Esophagus squamous epithelium (tissue), 5 donors: Measurements from ENCODE around the gene THADA. TPM values are rescaled to one million over a fixed set of nuclear protein-coding genes. Genes with fewer than 3 reads are reported as not detected.
A peak's percentile ranks its signal among the peaks of the same experiment; 100 is the strongest.

ENCODE experiments used
- DNase-seq: peaks from one replicate; lab custom pipeline; 2025; lab: John Stamatoyannopoulos, UW
- H3K27ac ChIP-seq, 4 donors: fragments of 200-600 bp; sonication (generic); one replicate each; pipeline ENCODE4 v1.5.1; 2016 to 2019; ENCODE audit warnings: mild to moderate bottlenecking in 1 of 4
- H3K27me3 ChIP-seq, 4 donors: fragments of 200-600 bp; sonication (generic); 1 replicate in 3 of 4; 2 replicates in 1 of 4; pipeline versions ENCODE4 v1.5.1 to v1.6.0; 2017 to 2021; ENCODE audit warnings: antibody characterized with exemption in 1 of 4
- H3K36me3 ChIP-seq, 3 donors: fragments of 200-600 bp; sonication (generic); one replicate each; pipeline ENCODE4 v1.5.1; 2016 to 2019
- H3K4me1 ChIP-seq, 3 donors: fragments of 200-600 bp; sonication (generic); one replicate each; pipeline ENCODE4 v1.5.1; 2017 to 2019
- H3K4me3 ChIP-seq, 4 donors: fragments of 200-600 bp; sonication (generic); 1 replicate in 3 of 4; 2 replicates in 1 of 4; pipeline ENCODE4 v1.5.1; 2016 to 2019; ENCODE audit warnings: mild to moderate bottlenecking in 2 of 4, moderate library complexity in 1 of 4
- H3K9me3 ChIP-seq, 3 donors: fragments of 200-600 bp; sonication (generic); one replicate each; pipeline ENCODE4 v1.5.1; 2016 to 2019
- POLR2A ChIP-seq, 4 donors: fragments of 450-650 bp; IDR thresholded peaks; one replicate each; pipeline ENCODE4 v1.6.1; 2017; ENCODE audit warnings: antibody characterized with exemption in 4 of 4, mild to moderate bottlenecking in 4 of 4, moderate library complexity in 3 of 4
- WGBS, 2 donors: methylation state at CpG; one replicate each; pipeline ENCODE4 v1.1.5; 2018; 5-methylcytosine and 5-hydroxymethylcytosine counted together
- intact Hi-C: fragments of 100-400 bp; cut with DNase I; formaldehyde crosslinking; loops from one replicate; pipeline ENCODE4 v1.15.0; 2022
- total RNA-seq, 4 donors: library from RNA; depleted of rRNA; stranded (reverse); fragments of >200 nt; gene quantifications; one replicate each; pipeline ENCODE4 v1.1.0, GENCODE V29; 2016
- TF ChIP-seq, protein P1 (sequence below), 6 experiments: fragments of 450-650 bp in 4 of 6; fragments of 200-600 bp in 2 of 6; sonication (generic) in 2 of 6; IDR thresholded peaks; one replicate each; pipeline ENCODE4 v1.5.1; 2016 to 2019; ENCODE audit warnings: antibody characterized with exemption in 6 of 6, mild to moderate bottlenecking in 4 of 6, moderate library complexity in 4 of 6
- donor health status: DM: yes; HTN: yes; CAD: no.

THADA gene
- total RNA-seq, 4 donors from 2014 or later: 14.0 to 32.2 (median 21.0) TPM

DNA sequence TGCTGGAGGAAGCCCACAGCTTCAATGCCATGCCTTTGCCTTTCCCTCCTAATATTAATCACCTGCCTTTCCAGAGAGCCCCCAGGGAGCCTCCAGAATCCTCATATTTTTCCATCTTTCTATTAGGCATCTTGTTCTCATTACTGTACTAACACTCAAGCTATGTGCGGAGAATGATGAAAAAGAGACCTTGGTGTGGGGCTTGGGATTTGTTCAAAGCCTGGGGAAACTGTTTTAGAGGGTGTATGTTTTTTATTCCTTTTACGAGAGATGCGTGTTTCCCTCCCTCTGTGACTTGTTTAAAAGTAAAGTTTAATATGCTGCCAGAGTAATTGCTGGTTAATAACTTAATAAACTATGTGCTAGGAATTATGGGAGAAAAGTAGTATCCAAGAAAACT, 267.0 kb downstream of the THADA start:
- Histone ChIP-seq H3K4me1 (peaks cover 27 to 92% (median 40%) of the 10 kb centered on the region in 3 donors), H3K27ac (peak overlapping the region; percentile 8 to 84 (median 56)), H3K27me3 (no peaks in the 10 kb centered on the region), H3K4me3 (no peak overlapping the region), H3K36me3 (no peaks in the 10 kb centered on the region), H3K9me3 (no peaks in the 10 kb centered on the region)
- intact Hi-C loops: no loop called here
- TF ChIP-seq POLR2A (IDR thresholded peaks at IDR 0.05): no peak
- TF ChIP-seq, protein P1, sequence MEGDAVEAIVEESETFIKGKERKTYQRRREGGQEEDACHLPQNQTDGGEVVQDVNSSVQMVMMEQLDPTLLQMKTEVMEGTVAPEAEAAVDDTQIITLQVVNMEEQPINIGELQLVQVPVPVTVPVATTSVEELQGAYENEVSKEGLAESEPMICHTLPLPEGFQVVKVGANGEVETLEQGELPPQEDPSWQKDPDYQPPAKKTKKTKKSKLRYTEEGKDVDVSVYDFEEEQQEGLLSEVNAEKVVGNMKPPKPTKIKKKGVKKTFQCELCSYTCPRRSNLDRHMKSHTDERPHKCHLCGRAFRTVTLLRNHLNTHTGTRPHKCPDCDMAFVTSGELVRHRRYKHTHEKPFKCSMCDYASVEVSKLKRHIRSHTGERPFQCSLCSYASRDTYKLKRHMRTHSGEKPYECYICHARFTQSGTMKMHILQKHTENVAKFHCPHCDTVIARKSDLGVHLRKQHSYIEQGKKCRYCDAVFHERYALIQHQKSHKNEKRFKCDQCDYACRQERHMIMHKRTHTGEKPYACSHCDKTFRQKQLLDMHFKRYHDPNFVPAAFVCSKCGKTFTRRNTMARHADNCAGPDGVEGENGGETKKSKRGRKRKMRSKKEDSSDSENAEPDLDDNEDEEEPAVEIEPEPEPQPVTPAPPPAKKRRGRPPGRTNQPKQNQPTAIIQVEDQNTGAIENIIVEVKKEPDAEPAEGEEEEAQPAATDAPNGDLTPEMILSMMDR (IDR thresholded peaks at IDR 0.05): no peak
- no peak for DNase-seq
- 75 to 85% methylated on average over 3 of the region's 3 CpGs for WGBS, 2 donors

DNA sequence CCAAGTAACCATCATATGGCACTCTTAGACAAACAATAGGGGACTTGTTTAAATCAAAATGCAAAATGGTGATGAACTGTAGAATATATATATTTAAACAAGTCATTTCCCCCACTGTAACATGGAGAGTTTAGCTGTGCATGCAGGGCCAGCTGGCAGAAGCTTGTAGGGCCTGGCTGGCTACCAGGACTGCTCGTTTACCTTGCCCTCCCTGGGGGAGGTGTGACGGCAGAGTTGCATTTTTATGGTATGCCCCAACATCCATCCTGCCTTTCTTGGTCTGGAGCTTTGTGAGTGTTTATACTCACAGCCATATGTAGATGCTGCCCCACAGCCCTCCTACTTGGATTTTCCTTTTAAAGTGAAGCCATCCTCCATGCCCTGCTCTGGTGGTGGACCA, 267.7 kb downstream of the THADA start:
- intact Hi-C loops: no loop called here
- Histone ChIP-seq H3K4me1 (peaks cover 23 to 92% (median 39%) of the 10 kb centered on the region in 3 donors), H3K27ac (peak overlapping the region; percentile 8 to 84 (median 56)), H3K36me3 (no peaks in the 10 kb centered on the region), H3K4me3 (no peak overlapping the region), H3K9me3 (no peaks in the 10 kb centered on the region), H3K27me3 (no peaks in the 10 kb centered on the region)
- DNase-seq: no peak
- WGBS, 2 donors: 15 to 40% methylated on average over 2 of the region's 2 CpGs
- TF ChIP-seq, protein P1 (IDR thresholded peaks at IDR 0.05): no peak
- no peak for TF ChIP-seq POLR2A (IDR thresholded peaks at IDR 0.05)

DNA sequence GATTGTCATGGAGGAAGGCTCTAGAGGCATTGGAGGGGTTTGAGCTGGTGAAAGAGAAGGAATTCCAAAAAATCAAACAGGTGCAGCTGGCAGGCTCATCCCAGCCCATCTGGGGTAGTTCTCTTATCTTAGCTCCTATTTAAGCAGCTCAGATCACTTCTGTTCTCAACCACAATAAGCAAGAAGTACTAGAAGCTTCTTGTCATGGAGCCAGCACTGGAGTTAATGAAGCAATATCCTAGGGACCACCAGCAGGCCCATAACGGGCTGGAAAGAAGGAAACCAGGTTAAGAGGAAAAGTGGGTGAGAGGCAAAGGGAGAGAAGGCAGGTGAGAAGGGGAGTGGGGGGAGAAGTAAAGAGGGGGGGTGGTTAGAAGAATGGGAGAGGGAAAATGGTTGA, 268.7 kb downstream of the THADA start:
- Histone ChIP-seq H3K36me3 (no peaks in the 10 kb centered on the region), H3K9me3 (no peaks in the 10 kb centered on the region), H3K4me3 (no peak overlapping the region), H3K27me3 (no peaks in the 10 kb centered on the region), H3K4me1 (peaks cover 18 to 84% (median 29%) of the 10 kb centered on the region in 3 donors), H3K27ac (peak overlapping the region in 3 of 4 donors; percentile 48 to 85 (median 84))
- WGBS, 2 donors: 57 to 88% methylated on average over 1 of the region's 1 CpG
- DNase-seq: no peak
- intact Hi-C loops: no loop called here
- TF ChIP-seq POLR2A (IDR thresholded peaks at IDR 0.05): no peak
- TF ChIP-seq, protein P1 (IDR thresholded peaks at IDR 0.05): no peak

DNA sequence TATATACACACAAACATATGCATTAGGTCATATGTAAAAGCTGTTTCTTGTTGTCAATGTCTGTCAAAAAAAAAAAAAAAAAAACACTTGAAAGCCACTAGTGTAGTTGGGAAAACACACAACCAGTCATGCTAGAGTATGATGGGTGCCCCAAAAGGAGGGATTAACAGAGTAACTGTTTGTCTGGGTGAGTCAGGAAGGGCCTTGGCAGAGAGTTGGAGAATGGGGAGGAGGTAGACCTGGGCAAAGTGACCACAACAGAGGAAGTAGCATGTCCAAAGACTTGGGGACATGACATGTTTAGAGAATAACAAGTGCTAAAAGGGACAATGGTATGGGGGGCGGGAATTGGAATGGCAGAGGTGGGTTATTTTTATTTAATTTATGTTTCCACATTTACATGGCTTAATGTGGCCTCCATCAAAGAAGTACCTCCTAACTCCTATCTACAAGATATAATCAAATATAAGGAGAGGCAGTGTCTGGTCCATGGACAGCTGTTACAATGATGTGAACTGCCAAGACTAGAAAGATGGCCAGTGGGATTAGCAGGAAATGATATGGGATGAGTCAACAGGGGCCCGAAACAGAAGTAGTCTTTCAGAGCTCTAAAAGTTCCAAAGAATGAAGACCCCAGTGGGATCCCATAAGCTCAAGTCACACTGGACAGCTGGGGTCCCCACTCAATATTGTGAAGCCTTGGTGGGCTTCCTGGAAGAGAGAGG, 269.6 kb downstream of the THADA start:
- DNase-seq: no peak
- 90 to 94% methylated on average over 1 to 2 of the region's 2 CpGs for WGBS, 2 donors
- Histone ChIP-seq H3K27me3 (no peaks in the 10 kb centered on the region), H3K36me3 (peaks cover 0 to 6% (median 0%) of the 10 kb centered on the region in 3 donors), H3K9me3 (no peaks in the 10 kb centered on the region), H3K4me3 (no peak overlapping the region), H3K4me1 (peaks cover 16 to 75% (median 27%) of the 10 kb centered on the region in 3 donors), H3K27ac (peak overlapping the region in 3 of 4 donors; percentile 48 to 88 (median 85))
- TF ChIP-seq POLR2A (IDR thresholded peaks at IDR 0.05): no peak
- TF ChIP-seq, protein P1 (IDR thresholded peaks at IDR 0.05): no peak
- intact Hi-C loops: no loop called here

DNA sequence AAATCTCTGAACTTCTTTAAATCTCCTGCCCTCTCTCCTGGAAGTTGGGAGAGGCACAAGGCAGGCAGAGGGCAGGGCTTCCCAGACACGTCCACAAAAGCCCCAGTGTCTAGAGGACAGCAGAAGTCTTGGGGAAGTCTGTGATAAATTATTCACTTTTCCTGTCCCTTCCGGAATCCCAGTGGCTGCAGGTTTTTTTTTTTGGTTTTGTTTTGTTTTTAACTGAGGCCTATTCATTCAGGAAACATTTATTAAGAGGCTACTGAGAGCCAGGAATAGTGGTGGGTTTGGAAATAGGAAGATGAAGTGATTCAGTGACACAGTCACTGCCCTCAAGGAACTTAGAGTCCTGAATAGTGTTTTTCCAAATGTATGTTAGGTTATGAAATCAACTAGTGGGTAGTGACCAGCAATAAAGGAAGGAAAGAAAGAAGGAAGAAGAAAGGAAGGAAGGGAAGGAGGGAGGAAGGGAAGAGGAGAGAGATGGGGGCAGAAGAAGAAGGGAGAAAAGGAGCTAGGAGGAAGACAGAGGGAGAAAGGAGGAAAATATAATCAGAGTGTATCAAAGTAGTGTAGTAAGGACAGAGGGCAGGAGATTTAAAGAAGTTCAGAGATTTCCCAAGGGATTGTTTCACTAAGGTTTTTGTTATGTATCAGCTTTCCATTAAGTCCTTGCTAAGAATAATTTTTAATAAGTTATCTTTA, 270.6 kb downstream of the THADA start:
- Histone ChIP-seq H3K9me3 (no peaks in the 10 kb centered on the region), H3K27ac (peak overlapping the region; percentile 45 to 88 (median 86)), H3K27me3 (no peaks in the 10 kb centered on the region), H3K4me1 (peaks cover 12 to 68% (median 24%) of the 10 kb centered on the region in 3 donors), H3K4me3 (no peak overlapping the region), H3K36me3 (peaks cover 0 to 12% (median 0%) of the 10 kb centered on the region in 3 donors)
- intact Hi-C loops: no loop called here
- no peak for DNase-seq
- WGBS, 2 donors: 29 to 50% methylated on average over 2 of the region's 2 CpGs
- no peak for TF ChIP-seq POLR2A (IDR thresholded peaks at IDR 0.05)
- TF ChIP-seq, protein P1 (IDR thresholded peaks at IDR 0.05): no peak
